HCT116 (cell line): Measurements from ENCODE around the gene BMPER. TPM values are rescaled to one million over a fixed set of nuclear protein-coding genes. Genes with fewer than 3 reads are reported as not detected.

Source experiments
- ATAC-seq: fragments of 200-7000 bp; cut with Tn5 transposase; 2 replicates; pipeline ENCODE4 v1.9.1; 2020; ENCODE audit warnings: mild to moderate bottlenecking, moderate library complexity
- BruUV-seq: library from RNA; stranded (reverse); fragments of 400-500 nt; replicated peaks from 2 replicates; lab custom pipeline; 2021; lab: Mats Ljungman, UMichigan
- CTCF ChIA-PET: fragments of 300-600 bp; sonication (Branson Sonifier 250); formaldehyde crosslinking; loops from one replicate; lab custom pipeline; 2021; ENCODE audit warnings: antibody characterized with exemption; lab: Charles Lee
- POLR2A ChIA-PET: fragments of 300-600, 350-600 bp; sonication (Branson Sonifier 250); formaldehyde crosslinking; loops from one replicate; lab custom pipeline; 2021; ENCODE audit warnings: antibody characterized with exemption; lab: Charles Lee
- RAD21 ChIA-PET, 2 experiments: fragments of 300-600 bp; sonication (Branson Sonifier 250); formaldehyde crosslinking; loops; one replicate each; lab custom pipeline; 2023; ENCODE audit warnings: low total read pairs in 2 of 2; ENCODE audit not compliant: uncharacterized antibody in 2 of 2, unreplicated experiment in 2 of 2, low non-redundant PET in 1 of 2; lab: Charles Lee
- DNase-seq: peaks from one replicate; pipeline ENCODE4 v3.0.0-alpha.2; 2010; ENCODE audit warnings: low read depth, low spot score
- H2AFZ ChIP-seq: fragments of 200-600 bp; shearing (Covaris generic), sonication (generic); 2 replicates; pipeline ENCODE4 v1.6.1; 2017; ENCODE audit warnings: low read depth, mixed run types, mixed read lengths, antibody characterized with exemption, low read length; ENCODE audit not compliant: poor library complexity, severe bottlenecking
- H3K27ac ChIP-seq: 2 replicates; pipeline ENCODE4 v1.5.1; 2012; ENCODE audit warnings: low read depth, low read length
- H3K27me3 ChIP-seq: fragments of 200-600 bp; sonication (generic); 2 replicates; pipeline ENCODE4 v1.6.1; 2016; ENCODE audit warnings: mixed run types, low read length, mixed read lengths; ENCODE audit not compliant: insufficient read depth
- H3K36me3 ChIP-seq, 2 experiments: fragments of 200-500 bp in 1 of 2; fragments of 200-600 bp in 1 of 2; sonication (Bioruptor generic) in 1 of 2; sonication (generic) in 1 of 2; 2 replicates each; pipeline versions ENCODE4 v1.5.1 to v1.6.1; 2014 to 2016; ENCODE audit warnings: low read length in 2 of 2, inconsistent platforms in 1 of 2, mixed read lengths in 1 of 2, mixed run types in 1 of 2; ENCODE audit not compliant: insufficient read depth in 2 of 2, control insufficient read depth in 1 of 2
- H3K4me1 ChIP-seq, 2 experiments: fragments of 200-600 bp in 1 of 2; sonication (generic) in 1 of 2; 2 replicates each; pipeline versions ENCODE4 v1.5.1 to v1.6.1; 2012 to 2017; ENCODE audit warnings: low read length in 2 of 2, inconsistent platforms in 1 of 2, mild to moderate bottlenecking in 1 of 2, mixed read lengths in 1 of 2, mixed run types in 1 of 2, moderate library complexity in 1 of 2; ENCODE audit not compliant: insufficient read depth in 2 of 2, control insufficient read depth in 1 of 2
- H3K4me2 ChIP-seq: fragments of 200-600 bp; sonication (generic); 2 replicates; pipeline ENCODE4 v1.6.1; 2017; ENCODE audit warnings: mixed run types, low read length, mixed read lengths
- H3K4me3 ChIP-seq, 2 experiments: fragments of 200-600 bp in 1 of 2; sonication (generic) in 1 of 2; replicated peaks in 1 of 2; 2 replicates each; pipeline ENCODE4 v1.5.1; 2011 to 2016; ENCODE audit warnings: low read length in 2 of 2, control low read depth in 1 of 2, low read depth in 1 of 2, mild to moderate bottlenecking in 1 of 2, mixed read lengths in 1 of 2, mixed run types in 1 of 2
- H3K79me2 ChIP-seq: fragments of 200-600 bp; sonication (generic); 2 replicates; pipeline ENCODE4 v1.6.1; 2017; ENCODE audit warnings: mild to moderate bottlenecking, mixed run types, low read length, moderate library complexity, mixed read lengths; ENCODE audit not compliant: insufficient read depth
- H3K9ac ChIP-seq: fragments of 200-600 bp; sonication (generic); 2 replicates; pipeline ENCODE4 v1.6.1; 2016; ENCODE audit warnings: low read length, mixed read lengths
- H3K9me2 ChIP-seq: fragments of 200-600 bp; sonication (generic), shearing (Covaris generic); 2 replicates; pipeline ENCODE4 v1.6.1; 2017; ENCODE audit warnings: mixed run types, mild to moderate bottlenecking, moderate library complexity; ENCODE audit not compliant: insufficient read depth
- H3K9me3 ChIP-seq, 2 experiments: fragments of 200-500 bp in 1 of 2; fragments of 200-600 bp in 1 of 2; sonication (Bioruptor generic) in 1 of 2; sonication (generic) in 1 of 2; 2 replicates each; pipeline ENCODE4 v1.6.1; 2014 to 2017; ENCODE audit warnings: low read length in 2 of 2, mixed read lengths in 2 of 2, inconsistent platforms in 1 of 2, low read depth in 1 of 2, mild to moderate bottlenecking in 1 of 2, mixed run types in 1 of 2, moderate library complexity in 1 of 2; ENCODE audit not compliant: control insufficient read depth in 1 of 2, insufficient read depth in 1 of 2
- H4K20me1 ChIP-seq: fragments of 200-600 bp; sonication (generic), shearing (Covaris generic); 2 replicates; pipeline ENCODE4 v1.6.1; 2017; ENCODE audit warnings: mixed run types, mild to moderate bottlenecking, moderate library complexity; ENCODE audit not compliant: insufficient read depth
- CBX3 ChIP-seq: IDR thresholded peaks from 2 replicates; pipeline ENCODE4 v1.6.1; 2012; ENCODE audit warnings: low read depth
- CEBPB ChIP-seq: IDR thresholded peaks from 2 replicates; pipeline ENCODE4 v1.6.1; 2012; ENCODE audit warnings: low read depth
- EGR1 ChIP-seq: IDR thresholded peaks from 2 replicates; pipeline ENCODE4 v1.6.1; 2012; ENCODE audit warnings: low read depth
- ELF1 ChIP-seq: IDR thresholded peaks from 2 replicates; pipeline ENCODE4 v1.6.1; 2012; ENCODE audit warnings: low read depth, borderline replicate concordance
- EZH2 ChIP-seq: fragments of 200-600 bp; sonication (generic); IDR thresholded peaks from 2 replicates; pipeline ENCODE4 v1.6.1; 2017; ENCODE audit warnings: antibody characterized with exemption, mixed run types
- POLR2A ChIP-seq: IDR thresholded peaks from 2 replicates; pipeline ENCODE4 v1.7.0; 2011; ENCODE audit warnings: borderline replicate concordance; ENCODE audit not compliant: insufficient read depth, insufficient read length; ENCODE audit errors: extremely low read depth
- RAD21 ChIP-seq: IDR thresholded peaks from 2 replicates; pipeline ENCODE4 v1.6.1; 2012; ENCODE audit warnings: low read depth, mild to moderate bottlenecking
- ZFX ChIP-seq: fragments of 450-650 bp; IDR thresholded peaks from 2 replicates; pipeline ENCODE4 v1.6.1; 2017
- intact Hi-C: fragments of 100-400 bp; cut with micrococcal nuclease; formaldehyde crosslinking; loops from 2 replicates; pipeline ENCODE4 v1.10.0; 2022
- total RNA-seq: library from RNA; stranded (reverse); gene quantifications from one replicate; pipeline ENCODE4 v1.2.1, GENCODE V29; 2021; ENCODE audit not compliant: unreplicated experiment
- TF ChIP-seq, protein P1 (sequence below), 3 experiments: fragments of 200-600 bp in 1 of 3; sonication (generic) in 1 of 3; IDR thresholded peaks in 2 of 3; conservative IDR thresholded peaks in 1 of 3; 2 replicates each; pipeline ENCODE4 v1.5.1; 2012 to 2017; ENCODE audit warnings: low read depth in 2 of 3, low read length in 2 of 3, antibody characterized with exemption in 1 of 3, borderline replicate concordance in 1 of 3, control low read depth in 1 of 3, mild to moderate bottlenecking in 1 of 3, mixed read lengths in 1 of 3, mixed run types in 1 of 3, moderate library complexity in 1 of 3; ENCODE audit not compliant: insufficient read depth in 1 of 3
- TF ChIP-seq, protein P2 (sequence below): IDR thresholded peaks from 2 replicates; pipeline ENCODE4 v1.6.1; 2012; ENCODE audit warnings: low read depth

Gene BMPER
- total RNA-seq, 1 experiment from 2014 or later: not detected

DNA sequence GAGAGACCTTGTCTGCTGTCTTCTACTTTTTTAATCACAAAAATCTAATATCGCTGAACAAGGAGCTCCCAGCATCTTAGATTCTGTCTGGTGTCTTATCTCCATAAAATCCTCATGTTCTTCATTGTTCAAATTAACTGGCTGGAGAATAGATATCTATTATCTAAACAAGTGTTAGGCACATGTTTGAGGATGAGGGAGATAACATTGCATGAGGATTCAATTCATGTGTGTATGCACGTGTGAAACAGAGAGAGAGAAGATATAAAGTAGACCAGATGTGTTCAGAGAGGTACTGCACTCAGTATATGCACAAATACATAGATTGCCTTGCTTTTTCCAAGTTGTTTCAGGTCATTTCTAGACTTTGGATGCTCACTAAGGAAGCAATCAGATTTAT, 5.4 kb downstream of the BMPER start:
- no peak overlapping the region for H3K4me3 ChIP-seq
- H3K79me2 ChIP-seq: no peaks in the 10 kb centered on the region
- no peaks in the 10 kb centered on the region for H3K4me1 ChIP-seq
- H3K4me2 ChIP-seq: no peak overlapping the region
- TF ChIP-seq EGR1 (no peak), CEBPB (no peak), ZFX (no peak), EZH2 (no peak), POLR2A (no peak), CBX3 (no peak), ELF1 (no peak), RAD21 (no peak)
- TF ChIP-seq, protein P1, sequence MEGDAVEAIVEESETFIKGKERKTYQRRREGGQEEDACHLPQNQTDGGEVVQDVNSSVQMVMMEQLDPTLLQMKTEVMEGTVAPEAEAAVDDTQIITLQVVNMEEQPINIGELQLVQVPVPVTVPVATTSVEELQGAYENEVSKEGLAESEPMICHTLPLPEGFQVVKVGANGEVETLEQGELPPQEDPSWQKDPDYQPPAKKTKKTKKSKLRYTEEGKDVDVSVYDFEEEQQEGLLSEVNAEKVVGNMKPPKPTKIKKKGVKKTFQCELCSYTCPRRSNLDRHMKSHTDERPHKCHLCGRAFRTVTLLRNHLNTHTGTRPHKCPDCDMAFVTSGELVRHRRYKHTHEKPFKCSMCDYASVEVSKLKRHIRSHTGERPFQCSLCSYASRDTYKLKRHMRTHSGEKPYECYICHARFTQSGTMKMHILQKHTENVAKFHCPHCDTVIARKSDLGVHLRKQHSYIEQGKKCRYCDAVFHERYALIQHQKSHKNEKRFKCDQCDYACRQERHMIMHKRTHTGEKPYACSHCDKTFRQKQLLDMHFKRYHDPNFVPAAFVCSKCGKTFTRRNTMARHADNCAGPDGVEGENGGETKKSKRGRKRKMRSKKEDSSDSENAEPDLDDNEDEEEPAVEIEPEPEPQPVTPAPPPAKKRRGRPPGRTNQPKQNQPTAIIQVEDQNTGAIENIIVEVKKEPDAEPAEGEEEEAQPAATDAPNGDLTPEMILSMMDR (IDR thresholded peaks at IDR 0.05 in 2 of 3, conservative IDR thresholded peaks at IDR 0.05 in 1 of 3; ENCODE audit: borderline replicate concordance in 1 of 3, insufficient read depth in 1 of 3, low read depth in 2 of 3, low read length in 2 of 3): no peak
- TF ChIP-seq, protein P2, sequence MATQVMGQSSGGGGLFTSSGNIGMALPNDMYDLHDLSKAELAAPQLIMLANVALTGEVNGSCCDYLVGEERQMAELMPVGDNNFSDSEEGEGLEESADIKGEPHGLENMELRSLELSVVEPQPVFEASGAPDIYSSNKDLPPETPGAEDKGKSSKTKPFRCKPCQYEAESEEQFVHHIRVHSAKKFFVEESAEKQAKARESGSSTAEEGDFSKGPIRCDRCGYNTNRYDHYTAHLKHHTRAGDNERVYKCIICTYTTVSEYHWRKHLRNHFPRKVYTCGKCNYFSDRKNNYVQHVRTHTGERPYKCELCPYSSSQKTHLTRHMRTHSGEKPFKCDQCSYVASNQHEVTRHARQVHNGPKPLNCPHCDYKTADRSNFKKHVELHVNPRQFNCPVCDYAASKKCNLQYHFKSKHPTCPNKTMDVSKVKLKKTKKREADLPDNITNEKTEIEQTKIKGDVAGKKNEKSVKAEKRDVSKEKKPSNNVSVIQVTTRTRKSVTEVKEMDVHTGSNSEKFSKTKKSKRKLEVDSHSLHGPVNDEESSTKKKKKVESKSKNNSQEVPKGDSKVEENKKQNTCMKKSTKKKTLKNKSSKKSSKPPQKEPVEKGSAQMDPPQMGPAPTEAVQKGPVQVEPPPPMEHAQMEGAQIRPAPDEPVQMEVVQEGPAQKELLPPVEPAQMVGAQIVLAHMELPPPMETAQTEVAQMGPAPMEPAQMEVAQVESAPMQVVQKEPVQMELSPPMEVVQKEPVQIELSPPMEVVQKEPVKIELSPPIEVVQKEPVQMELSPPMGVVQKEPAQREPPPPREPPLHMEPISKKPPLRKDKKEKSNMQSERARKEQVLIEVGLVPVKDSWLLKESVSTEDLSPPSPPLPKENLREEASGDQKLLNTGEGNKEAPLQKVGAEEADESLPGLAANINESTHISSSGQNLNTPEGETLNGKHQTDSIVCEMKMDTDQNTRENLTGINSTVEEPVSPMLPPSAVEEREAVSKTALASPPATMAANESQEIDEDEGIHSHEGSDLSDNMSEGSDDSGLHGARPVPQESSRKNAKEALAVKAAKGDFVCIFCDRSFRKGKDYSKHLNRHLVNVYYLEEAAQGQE: no peak
- ATAC-seq: no peak
- intact Hi-C loops: no loop called here
- ChIA-PET POLR2A (no interaction called here), CTCF (interaction anchor here (4.6 kb wide), 1 partner anchor 21 kb away, joined by 36 read pairs; no protein-coding TSS in a partner anchor), RAD21 (no interaction called here)
- no peaks in the 10 kb centered on the region for H4K20me1 ChIP-seq
- no peaks in the 10 kb centered on the region for H3K9me3 ChIP-seq
- no peaks in the 10 kb centered on the region for H3K9me2 ChIP-seq
- H3K9ac ChIP-seq: no peak overlapping the region
- DNase-seq: no peak
- no TSS peak for BruUV-seq
- H2AFZ ChIP-seq: no peak overlapping the region
- no peaks in the 10 kb centered on the region for H3K36me3 ChIP-seq
- no peak overlapping the region for H3K27ac ChIP-seq
- peaks cover 18% of the 10 kb centered on the region for H3K27me3 ChIP-seq
